HepG2 (cell line): Measurements from ENCODE around the gene BABAM2. TPM values are rescaled to one million over a fixed set of nuclear protein-coding genes. Genes with fewer than 3 reads are reported as not detected.

Experiments
- ARNTL ChIP-seq: sonication (generic); formaldehyde crosslinking; IDR thresholded peaks from 2 replicates; pipeline ENCODE4 v1.4.0; 2020; ENCODE audit warnings: mild to moderate bottlenecking, missing genetic modification reagents
- ATF6 ChIP-seq: sonication (generic); formaldehyde crosslinking; conservative IDR thresholded peaks from 2 replicates; pipeline ENCODE4 v1.4.0; 2020; ENCODE audit warnings: missing genetic modification reagents
- CCDC6 ChIP-seq: sonication (generic); formaldehyde crosslinking; IDR thresholded peaks from 2 replicates; pipeline ENCODE4 v1.8.1; 2022; ENCODE audit warnings: mild to moderate bottlenecking, missing genetic modification reagents, moderate library complexity
- E2F2 ChIP-seq: sonication (generic); formaldehyde crosslinking; IDR thresholded peaks from 2 replicates; pipeline ENCODE4 v1.4.0; 2020; ENCODE audit warnings: missing genetic modification reagents, borderline replicate concordance
- ETS1 ChIP-seq: sonication (generic); formaldehyde crosslinking; IDR thresholded peaks from 2 replicates; pipeline ENCODE4 v1.4.0; 2020; ENCODE audit warnings: missing genetic modification reagents
- KDM5A ChIP-seq: fragments of 200-600 bp; sonication (generic); IDR thresholded peaks from 2 replicates; pipeline ENCODE4 v1.7.0; 2018; ENCODE audit warnings: antibody characterized with exemption, mild to moderate bottlenecking, low read length, borderline replicate concordance
- NFKB2 ChIP-seq: sonication (generic); formaldehyde crosslinking; IDR thresholded peaks from 2 replicates; pipeline ENCODE4 v1.4.0; 2020; ENCODE audit warnings: missing genetic modification reagents, borderline replicate concordance
- PAF1 ChIP-seq: IDR thresholded peaks from 2 replicates; pipeline ENCODE4 v1.6.1; 2016; ENCODE audit warnings: missing genetic modification reagents, missing compliant biosample characterization
- PHB2 ChIP-seq: fragments of 450-650 bp; IDR thresholded peaks from 2 replicates; pipeline ENCODE4 v1.6.1; 2018; ENCODE audit not compliant: partially characterized antibody
- PHF5A ChIP-seq: IDR thresholded peaks from one replicate; pipeline ENCODE4 v1.6.1; 2018; ENCODE audit warnings: low read depth, missing genetic modification reagents; ENCODE audit not compliant: unreplicated experiment
- PLRG1 ChIP-seq: fragments of 450-650 bp; conservative IDR thresholded peaks from 2 replicates; pipeline ENCODE4 v1.6.1; 2016
- PPARG ChIP-seq: conservative IDR thresholded peaks from 2 replicates; pipeline ENCODE4 v1.6.1; 2016; ENCODE audit warnings: missing biosample characterization, missing genetic modification reagents
- PTBP1 ChIP-seq: fragments of 200-400 bp; formaldehyde crosslinking; IDR thresholded peaks from 2 replicates; pipeline ENCODE4 v1.6.1; 2018; ENCODE audit warnings: low read length, low read depth; ENCODE audit not compliant: poor library complexity, severe bottlenecking
- SKI ChIP-seq: fragments of 450-650 bp; IDR thresholded peaks from one replicate; pipeline ENCODE4 v1.6.1; 2018; ENCODE audit warnings: mild to moderate bottlenecking; ENCODE audit not compliant: partially characterized antibody
- SOX13 ChIP-seq, 3 experiments: fragments of 450-650 bp in 1 of 3; sonication (generic) in 1 of 3; formaldehyde crosslinking in 1 of 3; IDR thresholded peaks in 2 of 3; conservative IDR thresholded peaks in 1 of 3; 2 replicates each; pipeline versions ENCODE4 v1.5.0 to v1.6.1; 2016 to 2020; ENCODE audit warnings: antibody characterized with exemption in 1 of 3, mild to moderate bottlenecking in 1 of 3, missing compliant biosample characterization in 1 of 3, missing genetic modification reagents in 1 of 3, moderate library complexity in 1 of 3
- SP1 ChIP-seq, 2 experiments: fragments of 450-650 bp in 1 of 2; sonication (generic) in 1 of 2; formaldehyde crosslinking in 1 of 2; IDR thresholded peaks; 2 replicates each; pipeline versions ENCODE4 v1.4.0 to v1.6.1; 2016 to 2020; ENCODE audit warnings: missing genetic modification reagents in 1 of 2
- SSRP1 ChIP-seq: IDR thresholded peaks from 2 replicates; pipeline ENCODE4 v1.6.1; 2016; ENCODE audit warnings: control low read depth
- TOPORS ChIP-seq: sonication (generic); formaldehyde crosslinking; IDR thresholded peaks from 2 replicates; pipeline ENCODE4 v1.8.0; 2023; ENCODE audit warnings: mild to moderate bottlenecking, missing genetic modification reagents
- ZFP62 ChIP-seq: sonication (generic); formaldehyde crosslinking; IDR thresholded peaks from 2 replicates; pipeline ENCODE4 v1.4.0; 2020; ENCODE audit warnings: missing genetic modification reagents
- ZFP91 ChIP-seq: sonication (generic); formaldehyde crosslinking; IDR thresholded peaks from 2 replicates; pipeline ENCODE4 v1.9.0; 2022; ENCODE audit warnings: missing genetic modification reagents, mild to moderate bottlenecking, borderline replicate concordance
- ZMYM2 ChIP-seq: sonication (generic); formaldehyde crosslinking; IDR thresholded peaks from 2 replicates; pipeline ENCODE4 v1.8.0; 2022; ENCODE audit warnings: mild to moderate bottlenecking, missing genetic modification reagents
- ZNF224 ChIP-seq: sonication (generic); formaldehyde crosslinking; IDR thresholded peaks from 2 replicates; pipeline ENCODE4 v1.5.0; 2020; ENCODE audit warnings: mild to moderate bottlenecking, missing genetic modification reagents
- ZNF256 ChIP-seq: sonication (generic); formaldehyde crosslinking; conservative IDR thresholded peaks from 2 replicates; pipeline ENCODE4 v1.4.0; 2020; ENCODE audit warnings: missing genetic modification reagents
- ZNF432 ChIP-seq: sonication (generic); formaldehyde crosslinking; IDR thresholded peaks from 2 replicates; pipeline ENCODE4 v1.5.0; 2020; ENCODE audit warnings: missing genetic modification reagents, mild to moderate bottlenecking, borderline replicate concordance
- ZNF564 ChIP-seq: sonication (generic); formaldehyde crosslinking; IDR thresholded peaks from 2 replicates; pipeline ENCODE4 v1.8.1; 2023; ENCODE audit warnings: mild to moderate bottlenecking, missing genetic modification reagents
- ZNF703 ChIP-seq: sonication (generic); formaldehyde crosslinking; IDR thresholded peaks from 2 replicates; pipeline ENCODE4 v1.5.1; 2020; ENCODE audit warnings: missing genetic modification reagents, mild to moderate bottlenecking, moderate library complexity, borderline replicate concordance
- ZNF782 ChIP-seq: sonication (generic); formaldehyde crosslinking; IDR thresholded peaks from 2 replicates; pipeline ENCODE4 v1.4.0; 2020; ENCODE audit warnings: missing genetic modification reagents, mild to moderate bottlenecking, borderline replicate concordance
- polyA plus RNA-seq, 8 experiments: library from polyadenylated mRNA; depleted of rRNA in 3 of 8; stranded (reverse) in 7 of 8; unstranded in 1 of 8; fragments of >200 nt; fragmentation: Illumina TruSeq in 4 of 8; extraction: Trizol in 4 of 8; gene quantifications; 2 replicates each; pipeline versions ENCODE4 v1.2.1 to v1.2.3, GENCODE V29; 2011 to 2016; ENCODE audit warnings: low read depth in 4 of 8, missing spikeins in 1 of 8, mixed read lengths in 1 of 8; ENCODE audit not compliant: insufficient read depth in 1 of 8
- total RNA-seq, 5 experiments: library from RNA; depleted of rRNA; stranded (reverse); fragments of >200 nt; fragmentation: Illumina TruSeq; extraction: Trizol; gene quantifications; 2 replicates each; pipeline ENCODE4 v1.2.3, GENCODE V29; 2016; ENCODE audit warnings: low read depth in 1 of 5

BABAM2 gene
- total and polyA plus RNA-seq, 2 of the 13 experiments (the other 11 are each of a cell fraction or from before 2014, with no cell fraction given), result 24.9 to 28.0 TPM

- TF ChIP-seq ATF6, result no peak
- no peak for TF ChIP-seq ZNF256 (CRISPR knock-in tag)
- TF ChIP-seq ZFP62 (CRISPR knock-in tag), result no peak
- no peak for TF ChIP-seq ZFP91 (CRISPR knock-in tag)
- TF ChIP-seq KDM5A, result no peak
- TF ChIP-seq ZNF432 (CRISPR knock-in tag), result no peak
- TF ChIP-seq PLRG1, result no peak
- TF ChIP-seq NFKB2 (CRISPR knock-in tag), result no peak
- TF ChIP-seq ZNF782, result no peak
- TF ChIP-seq PPARG (CRISPR knock-in tag), result peak; percentile 92
- no peak for TF ChIP-seq PTBP1
- TF ChIP-seq SOX13 (IDR thresholded peaks at IDR 0.05), result no peak
- peak in 1 of 2 experiments; percentile 72; a peak in 2 of 4 replicates for TF ChIP-seq SOX13 (CRISPR knock-in tag; conservative IDR thresholded peaks at IDR 0.05 in 1 of 2, IDR thresholded peaks at IDR 0.05 in 1 of 2)
- TF ChIP-seq ZNF564 (CRISPR knock-in tag), result no peak
- TF ChIP-seq ETS1 (CRISPR knock-in tag), result no peak
- no peak for TF ChIP-seq SSRP1 (CRISPR knock-in tag)
- TF ChIP-seq SP1 (IDR thresholded peaks at IDR 0.05), result no peak
- TF ChIP-seq SP1 (CRISPR knock-in tag; IDR thresholded peaks at IDR 0.05), result no peak
- no peak for TF ChIP-seq ZNF703 (CRISPR knock-in tag)
- TF ChIP-seq TOPORS (CRISPR knock-in tag), result no peak
- TF ChIP-seq PHB2, result no peak
- no peak for TF ChIP-seq SKI
- TF ChIP-seq ZMYM2, result no peak
- no peak for TF ChIP-seq ARNTL
- no peak for TF ChIP-seq PHF5A (CRISPR knock-in tag)
- TF ChIP-seq E2F2 (CRISPR knock-in tag), result no peak
- TF ChIP-seq PAF1 (CRISPR knock-in tag), result no peak
- no peak for TF ChIP-seq CCDC6 (CRISPR knock-in tag)
- TF ChIP-seq ZNF224 (CRISPR knock-in tag), result no peak
Measured at GRCh38 chr2:28011322-28011737, 120.8 kb downstream of the BABAM2 start (continued).
